Measurements from ENCODE around the gene FKBP1A.

The FKBP1A gene

GRCh38 chr20:1332749-1333300 lies 60.0 kb downstream of the FKBP1A start:
- DNase-seq (ENCODE audit: low read depth in 2 of 2): no peak

- no peak for DNase-seq (ENCODE audit: low read depth in 2 of 2)
Measured at GRCh38 chr20:1331801-1332453, 60.9 kb downstream of the FKBP1A start.

- no peak for DNase-seq (ENCODE audit: low read depth in 2 of 2)
Measured at GRCh38 chr20:1331101-1331500, 61.8 kb downstream of the FKBP1A start.

GRCh38 chr20:1330075-1330830 lies 62.6 kb downstream of the FKBP1A start:
- DNase-seq (ENCODE audit: low read depth in 2 of 2): no peak

GRCh38 chr20:1328680-1329330 lies 64.0 kb downstream of the FKBP1A start, which contains the start of gene SDCBP2:
Gene SDCBP2, minus strand, starts transcription at chr20:1329139. Its CDS starts 8,723 bp downstream, at chr20:1320416.
- DNase-seq (ENCODE audit: low read depth in 2 of 2): no peak

- no peak for DNase-seq (ENCODE audit: low read depth in 2 of 2)
Measured at GRCh38 chr20:1327827-1328679, 64.8 kb downstream of the FKBP1A start.

GRCh38 chr20:1327241-1327653 lies 65.6 kb downstream of the FKBP1A start:
- no peak for DNase-seq (ENCODE audit: low read depth in 2 of 2)

GRCh38 chr20:1326031-1326930 lies 66.6 kb downstream of the FKBP1A start:
- no peak for DNase-seq (ENCODE audit: low read depth in 2 of 2)

- DNase-seq (ENCODE audit: low read depth in 2 of 2): peak; percentile 98
Measured at GRCh38 chr20:1325173-1326030, 67.5 kb downstream of the FKBP1A start.

- peak; percentile 46 to 58 for DNase-seq (ENCODE audit: low read depth in 2 of 2)
Measured at GRCh38 chr20:1324598-1325172, 68.2 kb downstream of the FKBP1A start.

GRCh38 chr20:1323830-1324597 lies 68.8 kb downstream of the FKBP1A start:
- no peak for DNase-seq (ENCODE audit: low read depth in 2 of 2)

GRCh38 chr20:1323256-1323655 lies 69.6 kb downstream of the FKBP1A start:
- DNase-seq (ENCODE audit: low read depth in 2 of 2): no peak

- no peak for DNase-seq (ENCODE audit: low read depth in 2 of 2)
Measured at GRCh38 chr20:1322511-1323245, 70.2 kb downstream of the FKBP1A start.

- DNase-seq (ENCODE audit: low read depth in 2 of 2): no peak
Measured at GRCh38 chr20:1321654-1321939, 71.3 kb downstream of the FKBP1A start.

- no peak for DNase-seq (ENCODE audit: low read depth in 2 of 2)
Measured at GRCh38 chr20:1320902-1321653, 71.8 kb downstream of the FKBP1A start.

- DNase-seq (ENCODE audit: low read depth in 2 of 2): no peak
Measured at GRCh38 chr20:1320016-1320415, 72.8 kb downstream of the FKBP1A start.

- no peak for DNase-seq (ENCODE audit: low read depth in 2 of 2)
Measured at GRCh38 chr20:1319462-1319861, 73.4 kb downstream of the FKBP1A start.
